HG03039 (cell line): Measurements from ENCODE around the gene GPR84.

Source experiments
- ATAC-seq: cut with Tn5 transposase; IDR thresholded peaks from one replicate; pipeline ENCODE4 v1.9.1; 2021; ENCODE audit warnings: mild to moderate bottlenecking, moderate library complexity; ENCODE audit not compliant: unreplicated experiment

Gene GPR84

GRCh38 chr12:54375259-54375579 is 10.9 kb upstream of the GPR84 start:
- no peak for ATAC-seq

DNA sequence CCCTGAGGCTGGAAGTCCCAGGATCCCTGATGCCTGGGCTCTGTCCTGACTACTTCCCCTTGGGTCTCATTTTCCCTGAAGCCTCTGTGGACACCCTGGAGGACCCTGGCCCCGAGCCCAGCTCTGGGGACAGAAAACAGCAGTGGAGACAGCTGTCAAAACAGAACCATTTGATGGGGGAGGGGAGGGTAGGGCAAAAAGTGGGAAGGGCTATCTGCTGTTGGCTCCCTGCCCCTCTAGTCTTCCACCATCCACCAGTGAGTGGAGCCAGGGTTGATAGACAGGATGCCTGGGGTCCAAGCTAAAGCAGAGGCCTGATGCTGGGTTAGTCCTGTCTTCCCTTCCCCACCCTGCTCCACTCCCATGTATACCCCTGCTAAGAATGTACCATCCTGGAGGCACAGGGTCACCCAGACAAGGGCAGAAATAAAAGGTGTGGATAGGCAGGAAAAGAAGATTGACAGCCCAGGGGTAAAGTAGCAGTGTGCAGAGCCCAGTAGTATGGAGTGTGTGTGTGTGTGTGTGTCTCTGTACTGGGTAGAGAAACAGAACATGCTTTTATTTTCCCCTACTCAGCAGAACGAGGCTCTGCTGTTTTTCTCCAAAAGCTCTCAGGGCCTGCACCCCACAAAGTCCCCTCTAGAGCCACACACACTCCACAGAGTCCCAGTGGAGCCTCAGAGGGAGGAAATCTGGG is 10.4 kb upstream of the GPR84 start:
- ATAC-seq = no peak

DNA sequence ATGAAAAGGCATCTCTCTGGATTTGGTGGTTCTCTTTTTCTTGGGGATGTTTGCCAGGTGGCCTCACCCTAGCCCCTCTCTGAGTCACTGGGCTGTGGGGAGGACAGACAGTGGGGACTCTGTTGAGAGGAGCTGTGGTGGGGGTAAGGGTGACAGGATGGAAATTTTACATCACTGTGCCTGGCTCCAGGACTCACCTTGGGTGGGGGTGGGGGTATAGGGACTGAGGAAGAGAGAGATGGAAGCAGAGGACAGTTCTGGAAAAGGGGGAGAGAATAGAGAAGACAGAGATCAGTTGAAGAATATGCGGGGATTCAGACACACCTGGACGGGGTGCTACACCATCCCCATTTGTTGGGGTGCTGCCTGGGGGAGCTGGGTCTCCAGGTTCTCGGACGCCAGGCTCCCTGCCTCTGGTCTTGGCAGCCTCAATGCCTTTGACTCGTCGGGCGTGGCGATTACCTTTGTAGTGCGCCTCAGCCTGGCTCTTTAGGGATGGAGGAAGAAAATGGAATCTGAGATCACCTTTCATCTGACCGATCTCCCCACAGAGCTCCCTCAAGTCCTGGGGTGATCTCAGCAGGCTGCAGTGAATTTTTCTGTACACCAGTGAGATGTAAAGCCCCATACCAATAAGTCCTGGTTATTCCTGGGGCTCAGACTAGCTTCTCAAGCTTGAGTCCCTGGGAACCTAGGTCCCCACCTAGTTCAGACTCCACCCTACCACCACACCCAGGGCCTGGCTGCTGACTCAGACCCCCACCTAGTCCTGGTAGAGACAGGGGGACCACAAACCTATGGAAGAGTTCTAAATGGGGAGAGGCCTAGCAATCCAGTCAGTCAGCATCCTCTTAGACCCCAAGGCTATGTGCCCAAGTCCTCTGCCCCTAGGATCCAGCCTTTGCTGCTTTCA is 9.6 kb upstream of the GPR84 start:
- ATAC-seq = no peak

DNA sequence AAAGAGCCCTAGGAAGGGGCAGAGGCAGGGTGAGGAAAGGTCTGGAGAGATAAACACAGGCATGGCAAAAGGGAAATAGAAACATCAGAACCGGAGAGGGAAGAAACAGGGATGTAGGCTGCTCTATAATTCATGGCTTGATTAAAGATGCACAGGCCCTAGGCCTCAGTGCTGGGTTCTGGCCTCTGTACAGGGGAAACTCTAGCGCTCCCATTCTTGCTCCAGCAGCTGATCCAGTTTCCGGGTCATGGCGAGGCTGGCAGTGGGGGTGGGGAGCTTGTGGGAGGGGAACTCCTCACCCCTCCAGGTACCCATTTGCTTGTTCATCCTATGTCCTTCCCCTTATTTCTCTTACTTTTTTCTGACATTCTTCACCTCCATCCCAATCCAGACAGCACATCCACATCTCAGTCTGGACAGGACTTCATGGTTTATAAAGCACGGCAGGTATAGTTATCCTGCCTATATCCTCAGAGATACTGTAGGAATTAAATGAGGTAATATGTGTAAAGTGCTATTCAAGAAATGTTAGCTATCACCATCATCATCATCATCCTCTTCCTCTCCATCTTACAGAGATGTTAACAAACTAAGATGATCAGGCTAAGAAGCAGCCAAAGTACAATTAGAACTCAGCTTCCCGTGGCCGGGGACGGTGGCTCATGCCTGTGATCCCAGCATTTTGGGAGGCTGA is 8.0 kb upstream of the GPR84 start:
- no peak for ATAC-seq

- no peak for ATAC-seq
These were observed 7.2 kb upstream of the GPR84 start for GRCh38 chr12:54371328-54372112.

DNA sequence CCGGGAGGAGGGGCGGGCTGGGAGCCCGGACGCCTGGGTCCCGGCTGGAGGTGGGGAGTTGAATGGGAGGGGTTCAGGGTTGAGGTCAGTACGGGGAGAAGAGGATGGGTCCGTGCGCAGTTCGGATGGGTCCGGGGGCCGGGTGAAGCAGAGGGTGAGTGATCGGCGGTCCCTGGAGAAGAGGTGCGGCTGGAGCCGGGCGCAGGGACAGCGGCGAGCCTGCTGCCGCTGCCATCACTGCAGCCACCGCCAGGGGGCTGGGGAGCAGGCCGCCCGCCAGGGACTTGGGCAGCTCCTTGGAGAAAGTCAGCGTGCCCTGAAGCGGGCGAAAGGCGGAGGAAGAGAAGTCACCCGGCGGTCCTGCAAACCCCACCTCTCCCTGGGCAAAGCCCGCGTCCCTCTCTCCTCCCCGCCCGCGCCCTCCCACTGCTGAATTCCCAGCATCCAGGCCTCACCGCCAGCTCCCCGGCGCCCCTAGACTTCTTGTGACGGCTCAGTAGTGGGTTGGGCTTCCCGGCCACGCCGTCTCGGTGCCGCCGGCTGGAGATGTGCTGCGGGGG is 6.0 kb upstream of the GPR84 start:
- no peak for ATAC-seq

DNA sequence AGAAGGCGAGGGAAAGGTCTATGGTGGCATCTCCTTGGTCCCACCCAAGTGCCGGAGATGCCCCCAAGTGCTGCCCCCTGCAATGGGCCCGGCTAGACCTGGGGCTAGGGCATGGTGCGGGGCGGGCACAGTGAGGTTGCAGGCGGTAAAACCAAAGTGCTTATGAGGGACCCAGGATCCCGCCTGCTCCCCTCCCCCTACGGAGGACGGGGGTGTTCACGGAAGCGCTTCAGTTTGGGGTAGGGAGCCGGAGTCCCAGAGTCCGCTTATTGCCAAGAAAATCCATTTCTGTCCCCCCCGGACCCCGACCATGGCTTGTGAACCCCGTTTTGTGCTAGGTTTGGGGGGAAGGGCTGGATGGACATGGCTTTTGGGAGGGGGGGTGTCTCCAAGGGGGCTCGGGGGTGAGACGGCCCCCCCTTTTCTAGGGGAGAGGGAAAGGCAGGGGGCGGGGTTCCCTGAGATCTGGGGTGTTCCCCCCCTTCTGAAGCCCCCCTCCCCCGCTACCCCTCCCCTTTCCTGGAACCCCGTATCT is 5.4 kb upstream of the GPR84 start:
- ATAC-seq = no peak

GRCh38 chr12:54368709-54369596 is 4.7 kb upstream of the GPR84 start:
- ATAC-seq = no peak

GRCh38 chr12:54368025-54368708 is 3.9 kb upstream of the GPR84 start:
- no peak for ATAC-seq

GRCh38 chr12:54363618-54364017 is 668 bp downstream of the GPR84 start:
- ATAC-seq = no peak

DNA sequence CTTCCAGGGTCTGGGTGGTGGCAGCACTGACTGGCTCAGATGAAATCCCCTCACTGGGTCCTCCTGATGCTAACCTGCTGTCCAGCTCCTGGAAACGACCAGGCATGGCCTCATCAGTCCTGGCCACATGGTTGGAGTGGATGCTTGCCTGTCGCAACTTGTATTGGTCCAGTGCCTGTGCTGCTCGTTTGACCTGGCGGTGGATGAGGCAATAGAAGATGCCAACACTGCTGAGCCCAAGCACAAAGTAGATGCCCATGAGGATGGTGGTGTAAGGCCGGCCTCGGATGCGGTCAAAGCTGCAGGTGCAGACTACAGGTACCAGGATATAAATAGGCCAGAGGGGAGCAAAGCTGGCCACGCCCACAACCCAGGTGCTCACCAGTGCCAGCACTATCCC is 1.2 kb downstream of the GPR84 start:
- ATAC-seq = no peak

GRCh38 chr12:54360717-54361456 is 3.4 kb downstream of the GPR84 start:
- ATAC-seq = no peak

GRCh38 chr12:54359762-54360351 is 4.4 kb downstream of the GPR84 start:
- ATAC-seq = no peak

DNA sequence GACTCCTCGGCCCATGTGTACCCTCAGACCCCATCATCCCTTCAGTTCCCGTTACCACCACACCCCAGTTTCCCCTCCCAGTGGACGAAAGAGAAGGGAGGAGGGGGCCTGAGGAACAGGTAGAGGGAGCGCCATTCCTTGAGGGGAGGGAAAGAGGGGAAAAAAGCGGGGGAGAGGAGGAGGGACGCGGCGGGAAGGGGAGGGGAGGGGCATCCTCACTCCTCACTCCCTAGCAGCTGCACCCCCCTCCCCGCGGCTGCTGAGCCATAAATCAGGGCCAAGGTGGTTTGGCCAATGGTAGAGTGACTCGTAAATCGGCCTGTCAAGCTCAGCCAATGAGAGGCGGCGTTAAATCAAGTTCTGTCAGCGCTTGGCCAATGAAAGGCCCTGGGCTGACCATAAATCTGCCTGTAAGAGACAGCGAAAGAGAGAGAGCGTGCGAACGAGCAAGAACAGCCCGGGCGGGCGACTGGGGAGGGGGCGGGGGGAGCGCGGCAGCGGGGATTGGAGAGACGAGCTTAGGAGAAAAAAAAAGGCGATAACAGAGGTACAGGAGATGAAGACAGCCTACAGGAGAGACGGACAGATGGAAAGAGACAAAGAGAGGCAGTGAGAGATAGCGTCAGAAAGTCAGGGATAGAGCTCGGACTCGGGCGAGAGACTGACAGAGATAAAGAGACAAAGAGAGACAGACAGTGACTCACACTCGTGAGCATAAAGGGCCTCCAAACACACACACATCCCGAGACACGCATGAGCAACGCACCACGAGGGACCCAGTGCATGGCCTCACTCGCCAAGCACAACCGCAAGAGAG is 5.1 kb downstream of the GPR84 start:
- ATAC-seq = peak; percentile 92

DNA sequence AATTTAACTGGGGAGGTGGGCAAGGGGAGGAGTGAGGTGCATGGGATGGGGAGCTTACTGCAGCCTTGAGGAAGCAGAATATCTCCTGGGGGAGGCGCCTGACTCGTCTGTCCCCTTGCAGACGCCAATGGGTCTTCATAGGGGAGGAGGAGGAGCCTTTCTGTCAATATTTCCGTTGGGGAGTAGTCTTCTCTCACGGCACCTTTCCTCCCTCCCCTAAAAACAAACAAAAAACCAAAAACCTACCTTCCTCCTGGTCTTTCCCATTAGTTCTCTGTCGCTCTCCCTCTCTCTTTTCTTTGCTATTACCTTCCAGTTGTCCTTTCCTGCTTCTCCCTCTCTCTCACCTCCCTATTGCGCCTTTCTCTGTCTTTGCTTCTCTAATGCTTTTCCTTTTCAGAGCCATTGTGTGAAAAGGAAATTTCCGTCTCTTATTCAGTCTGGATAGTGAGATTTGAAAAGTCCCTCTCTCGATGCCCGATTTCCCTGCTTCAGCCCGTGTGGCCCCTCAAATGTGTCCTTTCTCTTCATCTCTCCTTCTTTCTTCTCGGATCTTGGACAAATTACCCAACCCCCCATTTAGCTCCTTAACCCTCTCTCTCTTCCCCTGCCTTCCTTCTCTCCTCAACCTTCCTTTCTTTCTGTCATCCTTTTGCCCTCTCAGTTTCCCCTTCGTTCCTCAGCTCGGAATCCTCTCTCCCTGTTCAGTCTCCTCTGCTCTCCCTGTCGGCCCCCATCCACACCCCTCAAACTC is 5.9 kb downstream of the GPR84 start:
- ATAC-seq = no peak

- no peak for ATAC-seq
These were observed 6.6 kb downstream of the GPR84 start for GRCh38 chr12:54357506-54358190.
